Suppressor macrophage treated with lipopolysaccharide for 4 hours (primary cell): ENCODE data around the gene PRL.
A peak's percentile ranks its signal among the peaks of the same experiment; 100 is the strongest.

Source experiments
- DNase-seq: peaks from one replicate; pipeline ENCODE4 v3.0.0-alpha.2; 2020

PRL gene

GRCh38 chr6:22296936-22297335 is at the start of gene PRL:
Gene PRL (minus strand): TSS chr6:22297036. CDS start chr6:22296982, 54 bp downstream.
- no peak for DNase-seq

- no peak for DNase-seq
Observed at GRCh38 chr6:22343864-22344263, 47.0 kb upstream of the PRL start.

GRCh38 chr6:22334778-22335177 is 37.9 kb upstream of the PRL start:
- DNase-seq = peak; percentile 2

- no peak for DNase-seq
Observed at GRCh38 chr6:22333802-22334201, 37.0 kb upstream of the PRL start.

GRCh38 chr6:22332711-22333110 is 35.9 kb upstream of the PRL start:
- DNase-seq = no peak

- no peak for DNase-seq
Observed at GRCh38 chr6:22332216-22332615, 35.4 kb upstream of the PRL start.

- DNase-seq = no peak
Observed at GRCh38 chr6:22330941-22331340, 34.1 kb upstream of the PRL start.

- no peak for DNase-seq
Observed at GRCh38 chr6:22328474-22328873, 31.6 kb upstream of the PRL start.

- no peak for DNase-seq
Observed at GRCh38 chr6:22327881-22328280, 31.0 kb upstream of the PRL start.

- no peak for DNase-seq
Observed at GRCh38 chr6:22326500-22326899, 29.7 kb upstream of the PRL start.

GRCh38 chr6:22325481-22325880 is 28.6 kb upstream of the PRL start:
- DNase-seq = no peak

GRCh38 chr6:22323848-22324247 is 27.0 kb upstream of the PRL start:
- no peak for DNase-seq

- DNase-seq = no peak
Observed at GRCh38 chr6:22322103-22323030, 25.5 kb upstream of the PRL start.

GRCh38 chr6:22320750-22321149 is 23.9 kb upstream of the PRL start:
- DNase-seq = no peak

- no peak for DNase-seq
Observed at GRCh38 chr6:22318404-22318803, 21.6 kb upstream of the PRL start.

- DNase-seq = no peak
Observed at GRCh38 chr6:22313796-22314195, 17.0 kb upstream of the PRL start.

- no peak for DNase-seq
Observed at GRCh38 chr6:22308939-22309338, 12.1 kb upstream of the PRL start.

GRCh38 chr6:22306741-22307466 is 10.1 kb upstream of the PRL start:
- no peak for DNase-seq

GRCh38 chr6:22302838-22303237 is 6.0 kb upstream of the PRL start:
- peak; percentile 3 for DNase-seq

- DNase-seq = no peak
Observed at GRCh38 chr6:22300273-22300998, 3.6 kb upstream of the PRL start.

- no peak for DNase-seq
Observed at GRCh38 chr6:22298475-22298890, 1.6 kb upstream of the PRL start.

GRCh38 chr6:22296067-22296466 is 769 bp downstream of the PRL start:
- no peak for DNase-seq

- DNase-seq = no peak
Observed at GRCh38 chr6:22295145-22295544, 1.7 kb downstream of the PRL start.
